Upper lobe of left lung (tissue), 6 donors: ENCODE data around the gene FBXL22. TPM values are rescaled to one million over a fixed set of nuclear protein-coding genes. Genes with fewer than 3 reads are reported as not detected.

Experiments
- ATAC-seq, 2 donors: fragments of 200-7000 bp; cut with Tn5 transposase; one replicate each; pipeline ENCODE4 v1.9.1; 2022; ENCODE audit warnings: mild to moderate bottlenecking in 2 of 2, moderate library complexity in 2 of 2; ENCODE audit not compliant: low FRiP score in 2 of 2
- DNase-seq, 2 donors: peaks; one replicate each; pipeline ENCODE4 v3.0.0-alpha.2; 2019 to 2020
- H3K27ac ChIP-seq, 4 donors: fragments of 200-600 bp; sonication (generic); one replicate each; pipeline ENCODE4 v1.5.1; 2016 to 2019
- H3K27me3 ChIP-seq, 4 donors: fragments of 200-600 bp; sonication (generic); one replicate each; pipeline ENCODE4 v1.5.1; 2017 to 2019
- H3K36me3 ChIP-seq, 4 donors: fragments of 200-600 bp; sonication (generic); one replicate each; pipeline ENCODE4 v1.5.1; 2016 to 2019
- H3K4me1 ChIP-seq, 4 donors: fragments of 200-600 bp; sonication (generic); one replicate each; pipeline ENCODE4 v1.5.1; 2018 to 2019
- H3K4me3 ChIP-seq, 4 donors: fragments of 200-600 bp; sonication (generic); one replicate each; pipeline ENCODE4 v1.5.1; 2017 to 2019; ENCODE audit warnings: mild to moderate bottlenecking in 2 of 4, moderate library complexity in 1 of 4
- H3K9me3 ChIP-seq, 4 donors: fragments of 200-600 bp; sonication (generic); one replicate each; pipeline ENCODE4 v1.5.1; 2018 to 2019
- EP300 ChIP-seq, 4 donors: sonication (generic); formaldehyde crosslinking; IDR thresholded peaks; one replicate each; pipeline ENCODE4 v1.5.1; 2017; ENCODE audit warnings: antibody characterized with exemption in 4 of 4, control low read depth in 2 of 4
- POLR2A ChIP-seq, 4 donors: fragments of 450-650 bp; IDR thresholded peaks; one replicate each; pipeline ENCODE4 v1.5.1; 2016 to 2017; ENCODE audit warnings: antibody characterized with exemption in 4 of 4, mild to moderate bottlenecking in 2 of 4
- POLR2AphosphoS5 ChIP-seq, 2 donors: sonication (generic); formaldehyde crosslinking; IDR thresholded peaks; one replicate each; pipeline ENCODE4 v1.5.1; 2017; ENCODE audit warnings: antibody characterized with exemption in 2 of 2
- WGBS, 2 donors: methylation state at CpG; one replicate each; pipeline ENCODE4 v1.1.5; 2017 to 2018; 5-methylcytosine and 5-hydroxymethylcytosine counted together
- total RNA-seq, 6 donors: library from RNA; depleted of rRNA in 4 of 6; stranded (reverse); fragments of >200 nt in 4 of 6; gene quantifications; one replicate each; pipeline versions ENCODE4 v1.1.0 to v1.2.1, GENCODE V29; 2016 to 2021
- TF ChIP-seq, protein P1 (sequence below), 6 experiments: fragments of 450-650 bp in 4 of 6; fragments of 200-600 bp in 2 of 6; sonication (generic) in 2 of 6; IDR thresholded peaks; one replicate each; pipeline ENCODE4 v1.5.1; 2016 to 2019; ENCODE audit warnings: antibody characterized with exemption in 6 of 6
- donor health status: DM: no; HTN: no; CAD: no; lungs with moderate emphysema.
- donor health status: DM: no; HTN: yes; CAD: no; lungs with severe emphysema.

Gene FBXL22
- total RNA-seq, 6 donors from 2014 or later = 1.1 to 2.0 (median 1.8) TPM; not detected in 2

DNA sequence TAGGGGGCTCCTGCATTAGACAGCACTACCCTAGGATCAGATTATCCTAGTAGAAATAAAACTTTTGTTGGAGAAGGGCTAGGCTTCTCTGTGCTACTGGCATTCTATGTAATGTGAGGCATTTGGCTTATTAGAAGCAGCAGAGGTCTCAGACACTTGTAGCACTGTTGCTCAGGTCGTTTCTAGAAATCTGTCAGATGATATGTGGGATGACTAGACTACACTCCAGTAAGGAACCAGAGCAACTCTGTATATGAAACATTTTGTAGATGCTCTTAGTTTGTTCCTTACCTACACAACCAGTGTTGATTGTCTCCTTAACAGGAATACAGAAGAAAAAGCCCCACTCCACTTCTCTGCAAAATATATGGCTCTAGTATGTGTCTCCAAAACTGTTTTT is 21.9 kb upstream of the FBXL22 start:
- WGBS, 2 donors = 70 to 75% methylated on average over 1 of the region's 1 CpG
- H3K4me3 ChIP-seq = no peak overlapping the region
- DNase-seq (no peak), ATAC-seq (no peak)
- TF ChIP-seq POLR2A (IDR thresholded peaks at IDR 0.05) (no peak), EP300 (IDR thresholded peaks at IDR 0.05) (no peak), POLR2AphosphoS5 (IDR thresholded peaks at IDR 0.05) (no peak)
- TF ChIP-seq, protein P1, sequence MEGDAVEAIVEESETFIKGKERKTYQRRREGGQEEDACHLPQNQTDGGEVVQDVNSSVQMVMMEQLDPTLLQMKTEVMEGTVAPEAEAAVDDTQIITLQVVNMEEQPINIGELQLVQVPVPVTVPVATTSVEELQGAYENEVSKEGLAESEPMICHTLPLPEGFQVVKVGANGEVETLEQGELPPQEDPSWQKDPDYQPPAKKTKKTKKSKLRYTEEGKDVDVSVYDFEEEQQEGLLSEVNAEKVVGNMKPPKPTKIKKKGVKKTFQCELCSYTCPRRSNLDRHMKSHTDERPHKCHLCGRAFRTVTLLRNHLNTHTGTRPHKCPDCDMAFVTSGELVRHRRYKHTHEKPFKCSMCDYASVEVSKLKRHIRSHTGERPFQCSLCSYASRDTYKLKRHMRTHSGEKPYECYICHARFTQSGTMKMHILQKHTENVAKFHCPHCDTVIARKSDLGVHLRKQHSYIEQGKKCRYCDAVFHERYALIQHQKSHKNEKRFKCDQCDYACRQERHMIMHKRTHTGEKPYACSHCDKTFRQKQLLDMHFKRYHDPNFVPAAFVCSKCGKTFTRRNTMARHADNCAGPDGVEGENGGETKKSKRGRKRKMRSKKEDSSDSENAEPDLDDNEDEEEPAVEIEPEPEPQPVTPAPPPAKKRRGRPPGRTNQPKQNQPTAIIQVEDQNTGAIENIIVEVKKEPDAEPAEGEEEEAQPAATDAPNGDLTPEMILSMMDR (IDR thresholded peaks at IDR 0.05) = no peak
- H3K36me3 ChIP-seq = peaks cover under 1 to 74% (median 18%) of the 10 kb centered on the region in 4 donors
- peaks cover 0 to 11% (median 0%) of the 10 kb centered on the region in 4 donors for H3K4me1 ChIP-seq
- no peaks in the 10 kb centered on the region for H3K9me3 ChIP-seq
- no peaks in the 10 kb centered on the region for H3K27me3 ChIP-seq
- no peak overlapping the region for H3K27ac ChIP-seq

DNA sequence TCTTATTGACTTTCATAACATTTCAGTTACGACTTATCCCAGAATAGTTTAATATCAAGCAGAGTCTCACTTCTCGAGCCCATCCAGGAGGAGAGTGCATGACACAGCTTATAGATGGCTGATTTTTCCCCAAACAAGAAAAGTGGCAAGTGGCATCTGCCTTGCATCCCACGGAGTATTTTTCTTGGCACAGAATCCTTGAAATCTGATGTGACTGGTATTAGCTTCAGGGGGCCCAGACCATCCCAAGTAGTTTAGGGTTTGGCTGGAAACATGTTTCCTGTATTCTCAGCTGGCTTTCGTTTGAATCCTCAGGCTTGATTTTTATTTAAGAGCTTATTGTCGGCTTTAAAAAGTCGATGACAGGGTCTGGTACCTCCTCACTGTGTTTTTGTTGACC is 20.7 kb upstream of the FBXL22 start:
- Histone ChIP-seq H3K9me3 (no peaks in the 10 kb centered on the region), H3K27me3 (no peaks in the 10 kb centered on the region), H3K4me1 (peaks cover 0 to 11% (median 0%) of the 10 kb centered on the region in 4 donors), H3K4me3 (no peak overlapping the region), H3K27ac (no peak overlapping the region), H3K36me3 (peaks cover 0 to 67% (median 14%) of the 10 kb centered on the region in 4 donors)
- 85 to 88% methylated on average over 6 of the region's 6 CpGs for WGBS, 2 donors
- TF ChIP-seq POLR2A (IDR thresholded peaks at IDR 0.05) (no peak), POLR2AphosphoS5 (IDR thresholded peaks at IDR 0.05) (no peak), EP300 (IDR thresholded peaks at IDR 0.05) (no peak)
- TF ChIP-seq, protein P1 (IDR thresholded peaks at IDR 0.05) = no peak
- ATAC-seq (no peak), DNase-seq (no peak)

DNA sequence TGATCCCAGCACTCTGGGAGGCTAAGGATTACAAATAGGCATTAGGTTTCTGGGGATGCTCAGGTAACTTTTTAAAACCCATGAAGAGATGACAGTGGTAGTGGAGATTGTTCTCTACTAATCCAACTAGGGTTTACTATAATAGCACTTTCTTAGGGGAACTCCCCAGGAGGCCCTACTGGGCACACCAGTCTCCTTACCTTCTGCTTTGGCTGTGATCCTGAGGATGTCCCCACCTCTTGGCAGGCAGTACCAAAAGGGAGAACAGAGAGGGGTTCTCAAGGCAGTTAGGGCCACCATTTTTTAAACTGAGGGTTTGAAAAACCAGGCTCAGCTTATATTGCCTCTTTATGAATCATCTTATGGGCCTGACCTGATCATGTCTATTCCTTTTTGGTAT is 15.0 kb upstream of the FBXL22 start:
- Histone ChIP-seq H3K27me3 (no peaks in the 10 kb centered on the region), H3K27ac (no peak overlapping the region), H3K36me3 (peaks cover 0 to 58% (median 4%) of the 10 kb centered on the region in 4 donors), H3K9me3 (no peaks in the 10 kb centered on the region), H3K4me3 (no peak overlapping the region), H3K4me1 (no peaks in the 10 kb centered on the region)
- no peak for TF ChIP-seq POLR2AphosphoS5 (IDR thresholded peaks at IDR 0.05)
- TF ChIP-seq POLR2A (IDR thresholded peaks at IDR 0.05) = no peak
- no peak for TF ChIP-seq EP300 (IDR thresholded peaks at IDR 0.05)
- TF ChIP-seq, protein P1 (IDR thresholded peaks at IDR 0.05) = no peak
- ATAC-seq (no peak), DNase-seq (no peak)

DNA sequence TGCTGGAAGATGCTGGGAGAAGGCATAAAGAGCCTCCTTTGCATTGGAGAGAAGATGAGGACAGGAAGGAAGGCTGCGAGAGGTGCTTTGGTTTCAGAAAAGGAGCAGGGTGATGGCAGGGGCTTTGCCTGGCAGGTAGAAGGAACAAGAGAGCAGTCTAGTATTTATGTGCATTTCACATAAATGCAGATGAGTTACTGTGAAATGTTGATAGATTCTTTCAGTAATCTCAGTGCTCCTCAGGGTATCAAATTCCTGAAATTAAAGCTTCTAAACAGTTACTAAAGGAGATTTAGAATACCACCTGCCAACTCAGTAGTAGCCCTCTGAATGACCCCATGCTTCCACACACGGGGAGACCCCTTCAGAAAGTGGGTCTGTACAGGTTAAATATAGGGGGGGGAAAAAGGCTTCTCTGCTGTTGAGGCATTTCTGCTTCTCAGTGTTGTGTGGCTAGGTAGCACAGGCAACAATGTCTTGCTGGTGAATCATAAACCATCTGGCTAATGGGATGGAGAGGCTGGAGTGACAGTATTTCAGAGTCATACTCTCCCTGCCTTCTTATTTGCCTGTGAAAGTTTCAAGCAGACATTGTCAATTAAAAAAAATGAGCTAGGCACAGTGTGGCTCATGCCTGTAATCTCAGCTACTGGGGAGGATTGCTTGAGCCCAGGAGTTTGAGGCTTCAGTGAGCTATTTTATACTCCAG is 14.3 kb upstream of the FBXL22 start:
- TF ChIP-seq POLR2AphosphoS5 (IDR thresholded peaks at IDR 0.05) (no peak), EP300 (IDR thresholded peaks at IDR 0.05) (no peak), POLR2A (IDR thresholded peaks at IDR 0.05) (no peak)
- TF ChIP-seq, protein P1 (IDR thresholded peaks at IDR 0.05) = no peak
- Histone ChIP-seq H3K4me1 (no peaks in the 10 kb centered on the region), H3K9me3 (no peaks in the 10 kb centered on the region), H3K27ac (no peak overlapping the region), H3K36me3 (peaks cover 0 to 56% (median 4%) of the 10 kb centered on the region in 4 donors), H3K27me3 (no peaks in the 10 kb centered on the region), H3K4me3 (no peak overlapping the region)
- DNase-seq (no peak), ATAC-seq (no peak)
- WGBS, 2 donors = 83 to 84% methylated on average over 2 of the region's 2 CpGs

DNA sequence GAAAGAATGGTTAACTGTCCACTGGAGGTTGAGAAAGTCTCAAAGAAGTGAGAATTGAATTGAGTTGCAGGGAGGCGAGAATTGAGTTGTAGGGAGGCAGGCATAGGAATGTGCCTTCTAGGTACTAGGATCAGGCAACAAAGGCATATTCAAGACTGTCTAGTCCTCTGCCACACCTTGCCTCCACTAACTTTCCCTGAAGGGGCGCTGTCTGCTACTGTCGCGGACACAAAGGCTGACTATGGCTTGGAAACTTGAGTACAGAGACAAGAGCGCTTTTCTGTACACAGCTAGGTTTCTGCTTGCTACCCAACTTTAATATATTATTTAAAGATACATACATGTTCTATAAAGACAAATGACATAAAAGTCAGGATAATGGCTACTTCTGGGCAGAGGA is 10.4 kb upstream of the FBXL22 start:
- Histone ChIP-seq H3K4me1 (no peaks in the 10 kb centered on the region), H3K36me3 (peaks cover 19 to 87% (median 32%) of the 10 kb centered on the region in 4 donors)

More for the DNA sequence above, 10.4 kb upstream of the FBXL22 start:
- Histone ChIP-seq H3K27me3 (no peaks in the 10 kb centered on the region), H3K27ac (no peak overlapping the region), H3K9me3 (no peaks in the 10 kb centered on the region), H3K4me3 (no peak overlapping the region)
- no peak for DNase-seq
- ATAC-seq = no peak
- 96 to 100% methylated on average over 5 of the region's 5 CpGs for WGBS, 2 donors
- no peak for TF ChIP-seq POLR2A (IDR thresholded peaks at IDR 0.05)
- no peak for TF ChIP-seq POLR2AphosphoS5 (IDR thresholded peaks at IDR 0.05)
- TF ChIP-seq, protein P1 (IDR thresholded peaks at IDR 0.05) = no peak
- no peak for TF ChIP-seq EP300 (IDR thresholded peaks at IDR 0.05)
